Endodermal cell (in vitro differentiated cells): Measurements from ENCODE around the gene OR5M10. TPM values are rescaled to one million over a fixed set of nuclear protein-coding genes. Genes with fewer than 3 reads are reported as not detected.

Source experiments
- DNase-seq: peaks from one replicate; pipeline ENCODE4 v3.0.0-alpha.2; 2017
- H3K27ac ChIP-seq: 2 replicates; pipeline ENCODE4 v1.5.1; 2013; ENCODE audit warnings: mild to moderate bottlenecking, low read depth, low read length, moderate library complexity
- H3K27me3 ChIP-seq: 2 replicates; pipeline ENCODE4 v1.6.1; 2013; ENCODE audit warnings: mild to moderate bottlenecking, low read length, moderate library complexity; ENCODE audit not compliant: insufficient read depth, control insufficient read depth, poor library complexity, severe bottlenecking
- H3K36me3 ChIP-seq: 2 replicates; pipeline ENCODE4 v1.7.0; 2013; ENCODE audit warnings: mild to moderate bottlenecking, low read length, moderate library complexity; ENCODE audit not compliant: control insufficient read depth, insufficient read depth
- H3K4me1 ChIP-seq: one replicate; pipeline ENCODE4 v1.7.0; 2013; ENCODE audit warnings: low read length; ENCODE audit not compliant: control insufficient read depth, insufficient read depth
- H3K4me3 ChIP-seq: 2 replicates; pipeline ENCODE4 v1.5.1; 2013; ENCODE audit warnings: mild to moderate bottlenecking, low read length, moderate library complexity
- H3K9ac ChIP-seq: 2 replicates; pipeline ENCODE4 v1.6.1; 2013; ENCODE audit warnings: mild to moderate bottlenecking, low read length, moderate library complexity; ENCODE audit not compliant: poor library complexity, severe bottlenecking; ENCODE audit errors: extremely low read depth
- H3K9me3 ChIP-seq: 2 replicates; pipeline ENCODE4 v1.6.1; 2013; ENCODE audit warnings: mild to moderate bottlenecking, low read length, moderate library complexity; ENCODE audit not compliant: control insufficient read depth
- H3K27ac Mint-ChIP-seq: 2 replicates; pipeline ENCODE4 v1.8.0; 2020; ENCODE audit warnings: mixed read lengths
- H3K27me3 Mint-ChIP-seq: 2 replicates; pipeline ENCODE4 v1.8.0; 2021; ENCODE audit warnings: mild to moderate bottlenecking, mixed read lengths; ENCODE audit not compliant: insufficient read depth
- H3K36me3 Mint-ChIP-seq: 2 replicates; pipeline ENCODE4 v1.8.0; 2020; ENCODE audit warnings: low read depth, mixed read lengths
- H3K4me1 Mint-ChIP-seq: 2 replicates; pipeline ENCODE4 v1.8.0; 2020; ENCODE audit warnings: mixed read lengths
- H3K4me3 Mint-ChIP-seq: 2 replicates; pipeline ENCODE4 v1.8.0; 2020; ENCODE audit warnings: mild to moderate bottlenecking, moderate library complexity, mixed read lengths
- H3K9me3 Mint-ChIP-seq: 2 replicates; pipeline ENCODE4 v1.8.0; 2020; ENCODE audit warnings: mild to moderate bottlenecking, mixed read lengths
- WGBS, 2 experiments: methylation state at CpG; one replicate each; pipeline versions ENCODE4 v1.1.5 to v1.1.7; 2013; ENCODE audit warnings: missing lambda C conversion rate in 2 of 2, mixed read lengths in 1 of 2; ENCODE audit not compliant: insufficient coverage in 1 of 2, insufficient read length in 1 of 2; 5-methylcytosine and 5-hydroxymethylcytosine counted together
- long read RNA-seq, 4 experiments: library from polyadenylated mRNA in 2 of 4; library from RNA in 1 of 4; library from capped mRNA in 1 of 4; stranded (forward) in 3 of 4; unstranded in 1 of 4; transcript quantifications; one replicate each; pipeline ENCODE4 v2.0.0, GENCODE V29; 2020 to 2021; ENCODE audit warnings: inconsistent platforms in 1 of 4
- polyA plus RNA-seq, 2 experiments: library from polyadenylated mRNA; stranded (reverse); fragments of 50-300 nt; gene quantifications; one replicate each; pipeline ENCODE4 v1.2.3, GENCODE V29; 2013
- total RNA-seq, 2 donors: library from RNA; stranded (reverse); fragmentation: NEBNext Ultra II Directional in 1 of 2; extraction: Animal tissue kit (Norgen Biotek cat#: 25700) in 1 of 2; gene quantifications; 2 replicates in 1 of 2; 3 replicates in 1 of 2; pipeline ENCODE4 v1.2.1, GENCODE V29; 2021
- TF ChIP-seq, protein P1 (sequence below): fragments of 200-600 bp; sonication (generic); conservative IDR thresholded peaks from 2 replicates; pipeline ENCODE4 v1.5.0; 2021; ENCODE audit warnings: antibody characterized with exemption, mild to moderate bottlenecking

Gene OR5M10
- total RNA-seq: not detected
- not detected for polyA plus RNA-seq (2013, experiment 1 of 2)
- not detected for polyA plus RNA-seq (2013, experiment 2 of 2)
- long read RNA-seq, experiment 1: 0 reads
- long read RNA-seq, experiment 2: 0 reads
- long read RNA-seq, experiment 3: 0 reads
- long read RNA-seq, experiment 4: 0 reads

DNA sequence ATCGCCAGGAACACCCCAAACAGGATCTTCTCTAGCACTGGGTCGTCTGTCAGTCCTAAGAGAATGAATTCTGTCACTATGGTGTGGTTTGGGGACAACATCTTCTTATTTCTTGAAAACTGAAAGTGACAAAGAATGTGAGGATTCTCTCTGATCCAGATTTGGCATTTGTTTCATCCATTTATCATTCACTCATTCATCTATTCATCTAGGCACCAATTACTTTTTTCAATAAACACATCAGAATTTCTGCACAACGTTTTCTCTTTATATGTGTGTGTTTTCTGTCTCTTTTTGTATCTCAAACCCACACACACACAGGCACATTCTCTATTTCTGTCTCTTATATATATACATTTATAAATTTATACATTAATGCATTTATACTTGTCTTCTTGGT is at the start of gene OR5M10:
TSS of gene OR5M10 (minus strand) at position 101 of the 400 bp plus-strand sequence. CDS start at position 101, 0 bp downstream.
- TF ChIP-seq, protein P1, sequence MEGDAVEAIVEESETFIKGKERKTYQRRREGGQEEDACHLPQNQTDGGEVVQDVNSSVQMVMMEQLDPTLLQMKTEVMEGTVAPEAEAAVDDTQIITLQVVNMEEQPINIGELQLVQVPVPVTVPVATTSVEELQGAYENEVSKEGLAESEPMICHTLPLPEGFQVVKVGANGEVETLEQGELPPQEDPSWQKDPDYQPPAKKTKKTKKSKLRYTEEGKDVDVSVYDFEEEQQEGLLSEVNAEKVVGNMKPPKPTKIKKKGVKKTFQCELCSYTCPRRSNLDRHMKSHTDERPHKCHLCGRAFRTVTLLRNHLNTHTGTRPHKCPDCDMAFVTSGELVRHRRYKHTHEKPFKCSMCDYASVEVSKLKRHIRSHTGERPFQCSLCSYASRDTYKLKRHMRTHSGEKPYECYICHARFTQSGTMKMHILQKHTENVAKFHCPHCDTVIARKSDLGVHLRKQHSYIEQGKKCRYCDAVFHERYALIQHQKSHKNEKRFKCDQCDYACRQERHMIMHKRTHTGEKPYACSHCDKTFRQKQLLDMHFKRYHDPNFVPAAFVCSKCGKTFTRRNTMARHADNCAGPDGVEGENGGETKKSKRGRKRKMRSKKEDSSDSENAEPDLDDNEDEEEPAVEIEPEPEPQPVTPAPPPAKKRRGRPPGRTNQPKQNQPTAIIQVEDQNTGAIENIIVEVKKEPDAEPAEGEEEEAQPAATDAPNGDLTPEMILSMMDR: no peak

DNA sequence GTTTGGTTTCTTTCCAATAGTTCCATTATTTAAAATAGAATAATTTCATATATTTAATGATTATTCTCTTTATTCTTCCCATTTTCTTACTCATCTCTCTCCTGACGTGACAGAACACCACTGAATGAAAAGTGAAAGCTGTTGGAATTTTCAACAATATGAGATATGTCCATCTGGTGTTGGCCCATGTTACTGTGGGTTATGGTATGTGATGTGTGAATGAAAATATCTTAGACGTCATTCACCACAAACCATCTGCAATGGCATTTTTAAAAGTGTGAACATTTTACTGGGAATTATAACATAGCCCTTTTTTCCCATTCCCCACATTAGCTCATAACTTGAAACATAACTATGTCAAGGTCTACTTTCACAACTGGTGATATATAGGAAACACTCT is 48.4 kb upstream of the OR5M10 start:
- no peaks in the 10 kb centered on the region for H3K9me3 ChIP-seq

More for the DNA sequence above, at the start of gene OR5M10:
- Histone ChIP-seq H3K4me3 (no peak within 1 kb of the TSS), H3K36me3 (no peaks in the 10 kb centered on the region), H3K9ac (no peak within 1 kb of the TSS), H3K4me1 (no peaks in the 10 kb centered on the region), H3K27ac (no peak within 1 kb of the TSS), H3K9me3 (no peaks in the 10 kb centered on the region), H3K27me3 (no peaks in the 10 kb centered on the region)
- Mint-ChIP-seq H3K36me3 (no peaks in the 10 kb centered on the region), H3K4me1 (no peaks in the 10 kb centered on the region), H3K27me3 (no peaks in the 10 kb centered on the region), H3K9me3 (peaks cover 2% of the 10 kb centered on the region), H3K27ac (no peak within 1 kb of the TSS), H3K4me3 (no peak within 1 kb of the TSS)
- no peak for DNase-seq
- WGBS, 2 experiments: 84% methylated on average over 2 of the region's 3 CpGs; no CpG with 5 or more reads in 1 of the 2 experiments

GRCh38 chr11:56624661-56625110 is 47.2 kb upstream of the OR5M10 start:
- DNase-seq: peak; percentile 51
- H3K4me3 ChIP-seq: no peak overlapping the region
- Mint-ChIP-seq H3K27me3 (no peaks in the 10 kb centered on the region), H3K4me3 (no peak overlapping the region), H3K36me3 (no peaks in the 10 kb centered on the region), H3K9me3 (no peaks in the 10 kb centered on the region), H3K27ac (peak overlapping the region; percentile 71), H3K4me1 (no peaks in the 10 kb centered on the region)
- no peaks in the 10 kb centered on the region for H3K9me3 ChIP-seq
- H3K9ac ChIP-seq: no peak overlapping the region
- TF ChIP-seq, protein P1: peak; percentile 83
- H3K36me3 ChIP-seq: no peaks in the 10 kb centered on the region
- H3K4me1 ChIP-seq: no peaks in the 10 kb centered on the region
- WGBS, 2 experiments: 30 to 44% methylated on average over 1 to 3 of the region's 3 CpGs
- no peak overlapping the region for H3K27ac ChIP-seq
- H3K27me3 ChIP-seq: no peaks in the 10 kb centered on the region

More for the DNA sequence above, 48.4 kb upstream of the OR5M10 start:
- DNase-seq: no peak
- Histone ChIP-seq H3K4me3 (no peak overlapping the region), H3K27ac (no peak overlapping the region), H3K27me3 (no peaks in the 10 kb centered on the region), H3K36me3 (no peaks in the 10 kb centered on the region), H3K9ac (no peak overlapping the region), H3K4me1 (no peaks in the 10 kb centered on the region)
- TF ChIP-seq, protein P1: no peak
- WGBS, 2 experiments: no CpG with 5 or more reads among the region's 2 CpGs
- Mint-ChIP-seq H3K4me1 (no peaks in the 10 kb centered on the region), H3K4me3 (no peak overlapping the region), H3K27ac (no peak overlapping the region), H3K27me3 (no peaks in the 10 kb centered on the region), H3K9me3 (no peaks in the 10 kb centered on the region), H3K36me3 (no peaks in the 10 kb centered on the region)
